IPS DF 4.7 (cell line): ENCODE measurements around the gene ANKUB1.
"Not testable (repeated sequence)": the region's sequence is repeated elsewhere in the genome, so short reads cannot be mapped to it uniquely, and the experiment has no call there.

Experiments
- DNase-seq: peaks from one replicate; pipeline ENCODE4 v3.0.0-alpha.2; 2013; ENCODE audit warnings: low spot score; ENCODE audit errors: extremely low read depth

The ANKUB1 gene

DNA sequence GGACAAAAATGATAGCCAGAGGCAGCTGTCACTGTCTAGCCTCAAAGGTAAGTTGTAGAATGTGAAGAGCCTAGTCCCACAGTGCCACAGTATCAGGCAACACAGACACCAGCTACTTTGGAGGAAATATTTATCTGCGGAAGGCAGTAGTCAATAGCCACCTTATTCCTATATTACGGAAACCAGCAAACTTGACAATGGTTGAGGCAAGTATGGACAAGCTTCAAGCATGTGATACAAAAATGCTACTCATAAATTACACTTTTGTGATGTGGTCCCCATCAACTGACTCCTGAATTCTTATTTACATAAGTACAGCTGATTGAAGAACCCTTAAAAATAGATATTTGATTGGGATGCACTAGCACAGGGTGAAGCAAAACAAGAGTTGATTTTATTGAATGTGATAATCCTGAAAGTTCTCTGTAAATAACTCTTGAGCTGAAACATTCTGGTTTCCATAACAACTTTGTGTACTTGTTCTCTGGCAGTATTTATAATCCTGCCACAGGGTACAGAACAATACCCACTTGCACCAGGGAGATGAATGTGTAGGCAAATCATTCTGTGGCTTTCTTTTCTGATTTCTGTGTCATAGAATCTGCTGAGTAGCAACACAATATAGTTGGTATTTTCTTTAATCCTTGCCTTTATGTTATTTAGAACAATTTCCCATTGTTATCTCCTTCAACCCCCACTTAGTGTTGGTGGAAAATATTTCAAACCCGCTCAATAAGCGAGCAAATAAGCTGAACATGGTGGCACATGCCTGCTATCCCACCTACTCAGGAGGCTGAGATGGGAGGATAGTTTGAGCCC is at the start of gene ANKUB1:
Gene ANKUB1 (minus strand): TSS at position 103 of the 819 bp plus-strand sequence. CDS start 188 bp downstream, outside the sequence.
- DNase-seq: no peak

GRCh38 chr3:149839896-149840295 is 47.5 kb upstream of the ANKUB1 start:
- no peak for DNase-seq

DNA sequence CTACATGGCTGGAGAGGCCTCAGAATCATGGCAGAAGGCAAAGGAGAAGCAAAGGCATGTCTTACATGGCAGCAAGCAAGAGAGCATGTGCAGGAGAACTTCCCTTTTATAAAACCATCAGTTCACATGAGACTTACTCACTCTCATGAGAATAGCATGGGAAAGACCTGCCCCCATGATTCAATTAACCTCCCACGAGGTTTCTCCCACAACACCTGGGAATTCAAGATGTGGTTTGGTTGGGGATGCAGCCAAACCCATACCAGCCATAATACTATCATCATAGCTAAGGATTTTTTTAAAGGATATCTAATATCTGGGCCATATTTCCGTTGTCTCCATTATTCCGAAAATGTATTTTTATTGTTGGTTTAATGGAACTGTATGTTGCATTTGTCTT is 47.1 kb upstream of the ANKUB1 start:
- not testable (repeated sequence) for DNase-seq

- not testable (repeated sequence) for DNase-seq
Measured at GRCh38 chr3:149838491-149838890, 46.1 kb upstream of the ANKUB1 start.

DNA sequence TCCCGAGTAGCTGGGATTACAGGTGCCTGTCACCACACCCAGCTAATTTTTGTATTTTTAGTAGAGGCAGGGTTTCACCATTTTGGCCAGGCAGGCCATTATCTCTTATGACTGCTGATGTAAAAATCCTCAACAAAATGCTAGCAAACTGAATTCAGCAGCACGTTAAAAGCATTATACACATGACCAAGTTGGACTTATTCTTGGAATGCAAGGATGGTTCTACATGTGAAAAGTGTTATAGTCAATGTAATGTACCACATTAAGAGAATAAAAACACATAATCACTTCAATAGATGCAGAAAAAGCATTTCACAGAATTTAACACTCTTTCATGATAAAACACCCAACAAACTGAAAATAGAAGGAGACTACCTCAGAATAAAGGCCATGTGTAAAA is 40.9 kb upstream of the ANKUB1 start:
- no peak for DNase-seq

DNA sequence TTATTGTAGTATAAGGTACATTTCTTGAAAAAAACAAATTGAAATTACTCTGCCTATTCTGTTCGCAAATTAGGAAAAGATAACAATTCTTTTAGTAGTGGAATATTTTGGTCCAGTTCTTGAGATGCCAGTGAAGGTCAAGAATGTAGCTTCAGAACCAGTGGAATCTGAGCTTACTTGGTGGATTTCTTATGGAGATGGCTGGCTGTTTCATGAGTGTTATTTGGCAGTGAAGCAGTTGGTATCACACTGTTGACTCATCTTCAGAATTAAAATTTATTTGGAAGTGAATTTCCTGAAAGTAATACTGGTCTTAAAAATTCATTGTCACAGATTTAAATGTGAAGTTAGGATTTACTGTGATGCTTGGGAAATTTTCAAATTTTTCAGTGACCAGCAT is 39.7 kb upstream of the ANKUB1 start:
- DNase-seq: no peak

DNA sequence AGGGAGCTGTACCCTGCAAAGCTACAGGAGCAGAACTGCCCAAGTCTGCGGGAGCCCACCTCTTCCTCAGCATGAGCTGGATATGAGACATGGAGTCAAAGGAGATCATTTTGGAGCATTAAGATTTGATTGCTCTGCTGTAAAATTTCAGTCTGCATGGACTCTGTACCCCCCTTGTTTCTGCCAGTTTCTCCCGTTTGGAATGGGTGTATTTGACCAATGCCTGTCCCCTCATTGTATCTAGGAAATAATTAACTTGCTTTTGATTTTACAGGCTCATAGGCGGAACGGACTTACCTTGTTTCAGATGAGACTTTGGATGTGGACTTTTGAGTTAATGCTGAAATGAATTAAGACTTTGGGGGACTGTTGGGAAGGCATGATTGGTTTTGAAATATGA is 39.0 kb upstream of the ANKUB1 start:
- DNase-seq: no peak

- no peak for DNase-seq
Measured at GRCh38 chr3:149830902-149831301, 38.5 kb upstream of the ANKUB1 start.

DNA sequence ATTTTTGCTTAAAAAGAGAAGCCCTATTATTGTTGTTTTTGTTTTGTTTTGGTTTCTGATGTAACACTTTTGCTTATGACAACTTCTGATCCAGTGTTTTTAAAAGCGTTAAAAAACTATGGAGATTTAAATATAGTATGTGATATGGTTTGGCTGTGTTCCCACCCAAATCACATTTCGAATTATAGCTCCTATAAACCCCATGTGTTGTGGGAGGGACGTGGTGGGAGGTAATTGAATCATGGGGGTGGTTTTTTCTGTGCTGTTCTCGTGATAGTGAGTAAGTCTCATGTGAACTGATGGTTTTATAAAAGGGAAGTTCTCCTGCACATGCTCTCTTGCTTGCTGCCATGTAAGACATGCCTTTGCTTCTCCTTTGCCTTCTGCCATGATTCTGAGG is 37.3 kb upstream of the ANKUB1 start:
- not testable (repeated sequence) for DNase-seq

- DNase-seq: no peak
Measured at GRCh38 chr3:149828390-149828789, 36.0 kb upstream of the ANKUB1 start.

DNA sequence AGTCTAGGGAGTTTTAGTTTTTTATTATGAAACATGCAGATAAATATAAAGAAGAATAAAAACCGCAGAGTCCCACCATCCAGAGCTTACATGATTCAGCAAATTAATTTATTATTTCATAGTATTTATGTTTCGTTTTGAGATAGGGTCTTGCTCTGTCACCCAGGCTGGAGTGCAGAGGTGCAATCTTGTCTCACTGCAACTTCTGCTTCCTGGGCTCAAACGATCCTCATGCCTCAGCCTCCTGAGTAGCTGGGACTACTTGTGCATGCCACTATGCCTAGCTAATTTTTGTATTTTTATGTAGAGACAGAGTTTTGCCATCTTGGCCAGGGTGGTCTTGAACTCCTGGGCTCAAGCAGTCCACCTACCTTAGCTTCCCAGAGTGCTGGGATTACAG is 34.3 kb upstream of the ANKUB1 start:
- DNase-seq: no peak

GRCh38 chr3:149820183-149820582 is 27.8 kb upstream of the ANKUB1 start:
- no peak for DNase-seq

GRCh38 chr3:149819432-149819831 is 27.1 kb upstream of the ANKUB1 start:
- no peak for DNase-seq

DNA sequence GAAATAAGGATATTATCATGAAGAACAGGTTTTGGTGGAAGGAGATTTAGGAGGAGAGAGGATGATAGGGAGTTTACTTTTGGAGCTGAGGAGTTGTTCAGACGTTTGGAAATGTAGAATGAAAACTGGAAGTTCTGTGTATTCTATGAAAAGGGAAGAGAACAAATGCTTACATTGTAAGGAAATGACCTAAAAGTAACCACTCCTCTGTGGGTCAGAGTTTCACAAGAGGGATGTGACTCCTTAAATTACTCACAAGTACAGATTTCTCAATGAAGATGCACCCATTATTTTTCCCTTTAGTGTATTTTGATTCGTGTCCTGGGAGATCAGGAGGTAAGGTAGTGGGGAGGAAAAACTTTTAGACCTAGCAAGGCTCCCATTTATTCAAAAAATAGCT is 24.6 kb upstream of the ANKUB1 start:
- no peak for DNase-seq

GRCh38 chr3:149816311-149816710 is 24.0 kb upstream of the ANKUB1 start:
- no peak for DNase-seq

- DNase-seq: no peak
Measured at GRCh38 chr3:149815728-149816127, 23.4 kb upstream of the ANKUB1 start.

- DNase-seq: no peak
Measured at GRCh38 chr3:149815321-149815720, 23.0 kb upstream of the ANKUB1 start.

GRCh38 chr3:149813367-149814281 is 21.3 kb upstream of the ANKUB1 start:
- no peak for DNase-seq

DNA sequence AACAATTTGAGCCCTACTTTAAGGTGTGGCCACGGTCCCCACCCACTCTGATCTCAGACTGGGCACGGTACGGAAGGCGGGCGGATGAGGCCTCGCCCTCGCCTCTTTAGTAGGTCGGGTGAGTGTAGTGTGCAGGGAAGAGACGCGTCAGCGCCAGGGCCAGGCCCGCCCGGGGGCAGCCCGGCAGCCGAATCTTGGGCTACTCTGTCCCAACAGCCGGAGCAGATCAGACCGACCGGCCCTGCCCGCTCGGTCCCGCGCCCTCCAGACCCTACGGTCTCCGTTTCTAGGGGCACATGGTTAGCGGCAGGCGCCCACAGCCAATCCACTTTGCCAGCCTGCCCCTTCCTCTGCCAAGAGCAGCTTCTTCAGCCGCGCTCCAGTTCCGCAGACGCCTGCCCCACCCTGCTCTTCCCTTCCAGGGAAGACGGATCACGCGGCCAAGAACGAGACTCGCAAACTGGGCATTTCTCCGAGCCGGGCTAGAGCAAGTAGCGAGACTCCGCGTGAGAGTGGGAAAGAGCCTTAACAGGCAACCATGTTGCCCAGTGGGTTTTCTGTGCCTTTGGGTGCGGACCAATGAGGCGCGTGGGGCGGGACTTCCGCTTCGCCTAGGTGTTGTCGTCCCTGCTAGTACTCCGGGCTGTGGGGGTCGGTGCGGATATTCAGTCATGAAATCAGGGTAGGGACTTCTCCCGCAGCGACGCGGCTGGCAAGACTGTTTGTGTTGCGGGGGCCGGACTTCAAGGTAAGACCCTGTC is 20.4 kb upstream of the ANKUB1 start, which contains the start of gene RNF13:
Gene RNF13 (plus strand): TSS at position 610 of the 761 bp plus-strand sequence. CDS start 32,812 bp downstream, outside the sequence.
- no peak for DNase-seq

- no peak for DNase-seq
Measured at GRCh38 chr3:149812165-149812605, 19.8 kb upstream of the ANKUB1 start.

DNA sequence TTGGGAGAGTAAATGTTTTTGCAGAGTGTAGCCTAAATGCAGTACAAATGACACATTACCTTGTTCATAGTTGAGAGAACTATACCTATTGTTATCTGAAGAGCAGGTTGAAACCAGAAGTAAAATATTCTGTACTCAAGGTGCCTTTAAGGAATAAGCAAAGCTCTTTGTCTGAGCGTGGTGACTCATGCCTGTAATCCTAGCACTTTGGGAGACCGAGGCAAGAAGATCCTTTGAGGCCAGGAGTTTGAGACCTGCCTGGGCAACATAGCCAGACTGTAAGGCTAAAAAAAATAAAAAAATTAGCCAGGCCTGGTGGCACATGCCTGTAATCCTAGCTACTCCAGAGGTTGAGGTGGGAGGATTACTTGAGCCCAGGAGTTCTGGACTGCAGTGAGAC is 18.5 kb upstream of the ANKUB1 start:
- no peak for DNase-seq
